GM21529 (cell line): ENCODE measurements around the gene KSR2.

ENCODE experiments used
- ATAC-seq: cut with Tn5 transposase; IDR thresholded peaks from one replicate; pipeline ENCODE4 v1.9.1; 2021; ENCODE audit not compliant: unreplicated experiment

KSR2 gene

GRCh38 chr12:117421068-117421752, 547.6 kb downstream of the KSR2 start:
- ATAC-seq = no peak

GRCh38 chr12:117417004-117417403, 551.8 kb downstream of the KSR2 start:
- no peak for ATAC-seq

GRCh38 chr12:117412465-117413188, 556.2 kb downstream of the KSR2 start:
- no peak for ATAC-seq

GRCh38 chr12:117409286-117409685, 559.5 kb downstream of the KSR2 start:
- ATAC-seq = no peak

- no peak for ATAC-seq
These were observed 560.5 kb downstream of the KSR2 start for GRCh38 chr12:117408161-117408791.

GRCh38 chr12:117404940-117405339, 563.9 kb downstream of the KSR2 start:
- ATAC-seq = no peak

GRCh38 chr12:117404203-117404853, 564.5 kb downstream of the KSR2 start:
- no peak for ATAC-seq

- no peak for ATAC-seq
These were observed 565.1 kb downstream of the KSR2 start for GRCh38 chr12:117403586-117404139.
